DOHH2 (cell line): Measurements from ENCODE around the gene CBARP.

Experiments used
- H3F3A ChIP-seq: fragments of 200-600 bp; sonication (generic), shearing (Covaris generic); 2 replicates; pipeline ENCODE4 v1.6.0; 2016; ENCODE audit warnings: antibody characterized with exemption, mild to moderate bottlenecking; ENCODE audit not compliant: control insufficient read depth, insufficient read depth
- H3K27ac ChIP-seq: fragments of 200-600 bp; sonication (generic); 2 replicates; pipeline ENCODE4 v1.5.1; 2014; ENCODE audit warnings: low read depth, mild to moderate bottlenecking, low read length, moderate library complexity
- H3K27me3 ChIP-seq: fragments of 200-600 bp; sonication (generic); 2 replicates; pipeline ENCODE4 v1.6.1; 2014; ENCODE audit warnings: mild to moderate bottlenecking, low read length, mixed read lengths; ENCODE audit not compliant: control insufficient read depth
- H3K36me3 ChIP-seq: fragments of 200-600 bp; sonication (generic); 2 replicates; pipeline ENCODE4 v1.6.1; 2014; ENCODE audit warnings: mild to moderate bottlenecking, low read length, moderate library complexity, mixed read lengths; ENCODE audit not compliant: control insufficient read depth
- H3K4me1 ChIP-seq: fragments of 200-600 bp; sonication (generic); 2 replicates; pipeline ENCODE4 v1.6.1; 2014; ENCODE audit warnings: mild to moderate bottlenecking, low read length, mixed read lengths; ENCODE audit not compliant: control insufficient read depth
- H3K4me2 ChIP-seq: fragments of 200-600 bp; sonication (generic); 2 replicates; pipeline ENCODE4 v1.6.0; 2014; ENCODE audit warnings: mild to moderate bottlenecking, low read length, moderate library complexity
- H3K4me3 ChIP-seq: fragments of 200-600 bp; sonication (generic); 2 replicates; pipeline ENCODE4 v1.5.1; 2014; ENCODE audit warnings: mild to moderate bottlenecking, low read length, mixed read lengths
- H3K79me2 ChIP-seq: fragments of 200-600 bp; sonication (generic); 2 replicates; pipeline ENCODE4 v1.6.1; 2014; ENCODE audit warnings: mild to moderate bottlenecking, low read length, mixed read lengths; ENCODE audit not compliant: control insufficient read depth
- H3K9me2 ChIP-seq: fragments of 200-600 bp; sonication (generic); replicated peaks from 2 replicates; pipeline ENCODE4 v1.6.1; 2014; ENCODE audit warnings: mild to moderate bottlenecking, low read length, mixed read lengths; ENCODE audit not compliant: control insufficient read depth
- H3K9me3 ChIP-seq: fragments of 200-600 bp; sonication (generic); 2 replicates; pipeline ENCODE4 v1.6.1; 2014; ENCODE audit warnings: antibody characterized with exemption, low read length, mixed read lengths; ENCODE audit not compliant: control insufficient read depth, insufficient read depth
- H4K20me1 ChIP-seq: fragments of 200-600 bp; sonication (generic); 2 replicates; pipeline ENCODE4 v1.6.0; 2014; ENCODE audit warnings: low read depth, mild to moderate bottlenecking, antibody characterized with exemption, low read length, moderate library complexity; ENCODE audit not compliant: control insufficient read depth, insufficient read depth
- EZH2phosphoT487 ChIP-seq: fragments of 200-600 bp; sonication (generic); IDR thresholded peaks from 2 replicates; pipeline ENCODE4 v1.6.1; 2017; ENCODE audit warnings: borderline replicate concordance, mild to moderate bottlenecking, antibody characterized with exemption, low read length, moderate library complexity, mixed read lengths
- TF ChIP-seq, protein P1 (sequence below): fragments of 200-600 bp; sonication (generic); IDR thresholded peaks from one replicate; pipeline ENCODE4 v1.5.1; 2014; ENCODE audit warnings: antibody characterized with exemption, mild to moderate bottlenecking, low read depth, low read length; ENCODE audit not compliant: poor library complexity, severe bottlenecking

Gene CBARP, protein sequence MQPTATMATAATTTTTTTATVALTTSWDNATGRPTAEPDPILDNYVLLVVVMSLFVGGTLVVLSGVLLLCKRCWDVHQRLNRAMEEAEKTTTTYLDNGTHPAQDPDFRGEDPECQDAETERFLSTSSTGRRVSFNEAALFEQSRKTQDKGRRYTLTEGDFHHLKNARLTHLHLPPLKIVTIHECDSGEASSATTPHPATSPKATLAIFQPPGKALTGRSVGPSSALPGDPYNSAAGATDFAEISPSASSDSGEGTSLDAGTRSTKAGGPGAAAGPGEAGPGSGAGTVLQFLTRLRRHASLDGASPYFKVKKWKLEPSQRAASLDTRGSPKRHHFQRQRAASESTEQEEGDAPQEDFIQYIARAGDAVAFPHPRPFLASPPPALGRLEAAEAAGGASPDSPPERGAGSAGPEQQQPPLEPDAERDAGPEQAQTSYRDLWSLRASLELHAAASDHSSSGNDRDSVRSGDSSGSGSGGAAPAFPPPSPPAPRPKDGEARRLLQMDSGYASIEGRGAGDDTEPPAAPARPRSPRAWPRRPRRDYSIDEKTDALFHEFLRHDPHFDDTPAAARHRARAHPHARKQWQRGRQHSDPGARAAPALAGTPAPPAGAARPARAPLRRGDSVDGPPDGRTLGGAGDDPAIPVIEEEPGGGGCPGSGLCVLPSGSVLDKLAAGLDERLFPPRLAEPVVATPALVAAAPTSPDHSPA

GRCh38 chr19:1237754-1238368, at the start of gene CBARP:
Gene CBARP, minus strand, starts transcription at chr19:1238005. Its CDS starts 1,905 bp downstream, at chr19:1236100.
- peaks cover 34% of the 10 kb centered on the region for H3K4me1 ChIP-seq
- H3K36me3 ChIP-seq = peaks cover 8% of the 10 kb centered on the region
- peaks cover 14% of the 10 kb centered on the region for H3F3A ChIP-seq
- H3K4me3 ChIP-seq = peak within 1 kb of the TSS; percentile 54
- H3K9me2 ChIP-seq = no peaks in the 10 kb centered on the region
- no peak within 1 kb of the TSS for H3K27ac ChIP-seq
- peaks cover 19% of the 10 kb centered on the region for H3K79me2 ChIP-seq
- peak within 1 kb of the TSS; percentile 45 for H3K4me2 ChIP-seq
- TF ChIP-seq, protein P1, sequence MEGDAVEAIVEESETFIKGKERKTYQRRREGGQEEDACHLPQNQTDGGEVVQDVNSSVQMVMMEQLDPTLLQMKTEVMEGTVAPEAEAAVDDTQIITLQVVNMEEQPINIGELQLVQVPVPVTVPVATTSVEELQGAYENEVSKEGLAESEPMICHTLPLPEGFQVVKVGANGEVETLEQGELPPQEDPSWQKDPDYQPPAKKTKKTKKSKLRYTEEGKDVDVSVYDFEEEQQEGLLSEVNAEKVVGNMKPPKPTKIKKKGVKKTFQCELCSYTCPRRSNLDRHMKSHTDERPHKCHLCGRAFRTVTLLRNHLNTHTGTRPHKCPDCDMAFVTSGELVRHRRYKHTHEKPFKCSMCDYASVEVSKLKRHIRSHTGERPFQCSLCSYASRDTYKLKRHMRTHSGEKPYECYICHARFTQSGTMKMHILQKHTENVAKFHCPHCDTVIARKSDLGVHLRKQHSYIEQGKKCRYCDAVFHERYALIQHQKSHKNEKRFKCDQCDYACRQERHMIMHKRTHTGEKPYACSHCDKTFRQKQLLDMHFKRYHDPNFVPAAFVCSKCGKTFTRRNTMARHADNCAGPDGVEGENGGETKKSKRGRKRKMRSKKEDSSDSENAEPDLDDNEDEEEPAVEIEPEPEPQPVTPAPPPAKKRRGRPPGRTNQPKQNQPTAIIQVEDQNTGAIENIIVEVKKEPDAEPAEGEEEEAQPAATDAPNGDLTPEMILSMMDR = no peak
- TF ChIP-seq EZH2phosphoT487 = no peak
- H4K20me1 ChIP-seq = no peaks in the 10 kb centered on the region
- H3K9me3 ChIP-seq = no peaks in the 10 kb centered on the region
- peaks cover 35% of the 10 kb centered on the region for H3K27me3 ChIP-seq

DNA sequence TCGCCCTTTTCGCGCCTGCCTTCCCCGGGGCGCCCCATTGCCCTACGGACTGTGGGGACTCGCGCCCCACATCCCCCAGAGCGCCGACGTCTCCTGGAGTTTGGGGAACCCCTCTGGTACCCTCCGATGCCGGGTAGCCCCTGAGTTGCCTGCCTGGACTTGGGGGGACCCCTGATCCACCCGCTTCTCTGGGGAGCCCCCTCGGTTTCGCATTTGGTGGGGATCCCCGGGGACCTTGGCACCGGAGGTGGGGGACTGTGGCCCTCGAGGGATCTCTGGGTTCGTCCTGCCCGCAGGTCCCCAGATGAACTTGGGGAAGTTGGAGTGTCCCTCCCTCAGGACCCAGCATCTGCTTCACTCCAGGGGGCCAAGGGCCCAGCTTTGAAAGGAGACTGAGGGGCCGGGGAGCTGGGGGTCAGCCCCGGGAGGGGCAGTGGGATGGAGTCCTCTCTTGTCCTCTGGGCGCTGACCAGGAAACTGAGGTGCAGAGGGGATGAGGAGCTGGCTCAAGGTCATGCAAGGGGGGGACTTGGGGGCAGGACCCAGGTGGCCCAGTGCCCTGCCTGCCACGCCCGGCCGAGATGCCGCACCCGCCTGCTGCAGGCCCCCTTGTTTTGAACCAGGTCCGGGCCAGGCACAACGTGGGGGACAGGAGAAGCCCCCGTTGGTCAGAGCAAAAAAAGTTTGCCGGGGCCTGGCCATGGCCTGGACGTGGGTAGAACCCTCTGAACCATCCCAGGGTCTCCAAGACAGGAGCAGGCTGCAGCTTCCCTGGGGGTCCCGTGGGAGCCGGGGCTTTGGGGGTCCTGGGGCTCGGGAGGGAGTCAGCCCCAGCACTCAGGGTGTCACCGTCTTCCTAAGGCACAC, 48.9 kb upstream of the CBARP start:
- no peaks in the 10 kb centered on the region; the same call in 1 of the 2 replicates for H3F3A ChIP-seq
- H3K9me3 ChIP-seq = no peaks in the 10 kb centered on the region
- H3K9me2 ChIP-seq = no peaks in the 10 kb centered on the region
- H4K20me1 ChIP-seq = no peaks in the 10 kb centered on the region
- H3K4me1 ChIP-seq = peaks cover 15% of the 10 kb centered on the region
- no peaks in the 10 kb centered on the region for H3K79me2 ChIP-seq
- no peak overlapping the region for H3K4me3 ChIP-seq
- no peak overlapping the region for H3K27ac ChIP-seq
- H3K36me3 ChIP-seq = no peaks in the 10 kb centered on the region
- TF ChIP-seq, protein P1 = no peak
- TF ChIP-seq EZH2phosphoT487 = no peak
- H3K4me2 ChIP-seq = no peak overlapping the region
- peaks cover 54% of the 10 kb centered on the region for H3K27me3 ChIP-seq

DNA sequence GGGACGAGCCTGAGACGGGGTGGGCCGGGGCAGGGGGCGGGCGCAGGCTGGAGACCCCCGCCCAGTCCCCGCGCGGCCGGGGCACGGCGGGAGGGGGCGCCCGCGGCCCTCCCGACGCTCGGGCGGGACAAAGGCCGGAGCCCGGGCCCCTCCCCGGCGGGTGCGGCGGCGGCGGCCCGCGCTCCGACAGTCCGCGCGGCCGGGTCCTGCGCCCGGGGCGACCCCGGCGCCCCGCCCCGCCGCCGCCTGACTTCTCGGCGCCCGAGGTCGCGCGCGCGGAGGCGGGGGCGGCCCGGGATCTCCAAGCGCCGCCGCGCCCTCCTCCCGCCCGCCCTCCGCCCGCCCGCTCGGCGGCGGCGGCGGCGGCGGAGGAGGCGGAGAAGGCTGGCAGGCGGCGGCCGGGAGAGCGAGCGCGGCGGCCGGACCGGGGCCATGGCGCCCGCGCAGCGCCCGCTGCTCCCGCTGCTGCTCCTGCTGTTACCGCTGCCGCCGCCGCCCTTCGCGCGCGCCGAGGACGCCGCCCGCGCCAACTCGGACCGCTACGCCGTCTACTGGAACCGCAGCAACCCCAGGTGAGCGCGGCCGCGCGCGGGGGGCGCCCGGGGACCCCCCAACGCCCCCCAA, 48.0 kb upstream of the CBARP start, which contains the start of gene EFNA2:
Gene EFNA2 (plus strand): TSS at position 137 of the 624 bp plus-strand sequence. CDS start 296 bp downstream, at position 433.
- Histone ChIP-seq H3K27me3 (peaks cover 49% of the 10 kb centered on the region), H4K20me1 (no peaks in the 10 kb centered on the region), H3K9me3 (no peaks in the 10 kb centered on the region), H3K27ac (no peak within 1 kb of the TSS), H3F3A (no peaks in the 10 kb centered on the region; the same call in 1 of the 2 replicates), H3K79me2 (no peaks in the 10 kb centered on the region), H3K4me3 (no peak within 1 kb of the TSS), H3K9me2 (no peaks in the 10 kb centered on the region), H3K4me2 (no peak within 1 kb of the TSS), H3K4me1 (peaks cover 10% of the 10 kb centered on the region), H3K36me3 (no peaks in the 10 kb centered on the region; the same call in 1 of the 2 replicates)
- no peak for TF ChIP-seq EZH2phosphoT487
- TF ChIP-seq, protein P1 = no peak
